CD14-positive monocyte (primary cell): ENCODE results near the gene STOML3. TPM values are rescaled to one million over a fixed set of nuclear protein-coding genes. Genes with fewer than 3 reads are reported as not detected.

Source experiments
- DNase-seq, 3 donors: peaks; one replicate each; pipeline ENCODE4 v3.0.0-alpha.2; 2011 to 2022
- H2AFZ ChIP-seq: 2 replicates; pipeline ENCODE4 v1.6.0; 2012; ENCODE audit warnings: mild to moderate bottlenecking, low read depth, low read length, inconsistent platforms; ENCODE audit not compliant: insufficient read depth, poor library complexity, severe bottlenecking
- H3K27ac ChIP-seq, 2 donors: 1 replicate in 1 of 2; 2 replicates in 1 of 2; pipeline ENCODE4 v1.5.1; 2012 to 2013; ENCODE audit warnings: low read length in 2 of 2, control low read depth in 1 of 2, inconsistent platforms in 1 of 2, low read depth in 1 of 2, mild to moderate bottlenecking in 1 of 2
- H3K27me3 ChIP-seq, 2 donors: one replicate each; pipeline versions ENCODE4 v1.6.0 to v1.6.1; 2011 to 2013; ENCODE audit warnings: low read length in 2 of 2; ENCODE audit not compliant: control insufficient read depth in 2 of 2, insufficient read depth in 2 of 2
- H3K36me3 ChIP-seq, 2 donors: replicated peaks in 1 of 2; 1 replicate in 1 of 2; 2 replicates in 1 of 2; pipeline versions ENCODE4 v1.5.1 to v1.6.1; 2012 to 2013; ENCODE audit warnings: low read length in 2 of 2, control low read depth in 1 of 2, inconsistent platforms in 1 of 2, mild to moderate bottlenecking in 1 of 2; ENCODE audit not compliant: insufficient read depth in 2 of 2, control insufficient read depth in 1 of 2
- H3K4me1 ChIP-seq, 2 donors: 1 replicate in 1 of 2; 2 replicates in 1 of 2; pipeline versions ENCODE4 v1.5.1 to v1.6.1; 2012 to 2013; ENCODE audit warnings: low read length in 2 of 2, control low read depth in 1 of 2, inconsistent platforms in 1 of 2, mild to moderate bottlenecking in 1 of 2, moderate library complexity in 1 of 2; ENCODE audit not compliant: insufficient read depth in 2 of 2, control insufficient read depth in 1 of 2
- H3K4me2 ChIP-seq: replicated peaks from 2 replicates; pipeline ENCODE3; 2012; ENCODE audit warnings: low read length, moderate library complexity, mild to moderate bottlenecking; ENCODE audit not compliant: poor library complexity, severe bottlenecking; ENCODE audit errors: extremely low read depth
- H3K4me3 ChIP-seq, 3 experiments: fragments of 200-600 bp in 1 of 3; sonication (generic) in 1 of 3; replicated peaks in 1 of 3; 1 replicate in 2 of 3; 2 replicates in 1 of 3; pipeline ENCODE4 v1.5.1; 2011 to 2013; ENCODE audit warnings: low read length in 3 of 3, mild to moderate bottlenecking in 3 of 3, control low read depth in 2 of 3, low read depth in 2 of 3, inconsistent platforms in 1 of 3, moderate library complexity in 1 of 3
- H3K79me2 ChIP-seq: 2 replicates; pipeline ENCODE4 v1.6.0; 2012; ENCODE audit warnings: mild to moderate bottlenecking, control low read depth, inconsistent platforms, low read length, moderate library complexity; ENCODE audit not compliant: insufficient read depth
- H3K9ac ChIP-seq: 2 replicates; pipeline ENCODE4 v1.6.0; 2017; ENCODE audit warnings: low read length, mild to moderate bottlenecking; ENCODE audit not compliant: insufficient read depth, poor library complexity, severe bottlenecking
- H3K9me3 ChIP-seq, 2 donors: replicated peaks in 1 of 2; 1 replicate in 1 of 2; 2 replicates in 1 of 2; pipeline versions ENCODE4 v1.5.1 to v1.6.1; 2012 to 2013; ENCODE audit warnings: low read length in 2 of 2, control low read depth in 1 of 2; ENCODE audit not compliant: control insufficient read depth in 1 of 2, insufficient read depth in 1 of 2
- H4K20me1 ChIP-seq: 2 replicates; pipeline ENCODE4 v1.6.0; 2012; ENCODE audit warnings: mild to moderate bottlenecking, low read length, control low read depth, moderate library complexity; ENCODE audit not compliant: insufficient read depth
- H3K27ac Mint-ChIP-seq, 7 donors: one replicate each; pipeline ENCODE4 v1.8.0; 2020; ENCODE audit warnings: mild to moderate bottlenecking in 7 of 7, mixed read lengths in 7 of 7, moderate library complexity in 6 of 7, inconsistent platforms in 2 of 7
- H3K27me3 Mint-ChIP-seq, 3 donors: one replicate each; pipeline ENCODE4 v1.8.0; 2021 to 2022; ENCODE audit warnings: low read depth in 3 of 3, mild to moderate bottlenecking in 3 of 3, mixed read lengths in 3 of 3, moderate library complexity in 3 of 3, inconsistent platforms in 1 of 3
- H3K36me3 Mint-ChIP-seq, 2 donors: one replicate each; pipeline ENCODE4 v1.8.0; 2020; ENCODE audit warnings: mixed read lengths in 2 of 2, inconsistent platforms in 1 of 2, mild to moderate bottlenecking in 1 of 2
- H3K4me1 Mint-ChIP-seq: one replicate; pipeline ENCODE4 v1.8.0; 2020; ENCODE audit warnings: mild to moderate bottlenecking, mixed read lengths
- H3K4me3 Mint-ChIP-seq, 2 donors: one replicate each; pipeline ENCODE4 v1.8.0; 2020; ENCODE audit warnings: mild to moderate bottlenecking in 2 of 2, mixed read lengths in 2 of 2, moderate library complexity in 1 of 2
- H3K9me3 Mint-ChIP-seq, 7 donors: one replicate each; pipeline ENCODE4 v1.8.0; 2020 to 2022; ENCODE audit warnings: mixed read lengths in 7 of 7, mild to moderate bottlenecking in 6 of 7, moderate library complexity in 6 of 7, inconsistent platforms in 2 of 7
- CTCF ChIP-seq: fragments of 200-600 bp; IDR thresholded peaks from one replicate; pipeline ENCODE4 v1.8.0; 2022; ENCODE audit warnings: antibody characterized with exemption, mild to moderate bottlenecking
- WGBS: methylation state at CpG from one replicate; pipeline ENCODE4 v1.1.5; 2013; ENCODE audit warnings: missing lambda C conversion rate; ENCODE audit not compliant: insufficient coverage; 5-methylcytosine and 5-hydroxymethylcytosine counted together
- intact Hi-C, 2 donors: fragments of 100-400 bp; cut with micrococcal nuclease; formaldehyde crosslinking; loops; one replicate each; pipeline versions ENCODE4 v1.15.0 to v1.15.1; 2023
- polyA plus RNA-seq, 3 donors: library from polyadenylated mRNA; depleted of rRNA in 1 of 3; unstranded in 2 of 3; stranded (reverse) in 1 of 3; fragments of 300-500 nt in 2 of 3; fragments of >200 nt in 1 of 3; fragmentation: Illumina TruSeq in 2 of 3; gene quantifications; 1 replicate in 2 of 3; 2 replicates in 1 of 3; pipeline ENCODE4 v1.2.3, GENCODE V29; 2012 to 2021

Gene STOML3
- polyA plus RNA-seq, 3 donors = not detected

- no peaks in the 10 kb centered on the region for H3K36me3 ChIP-seq
- no peak for TF ChIP-seq CTCF
- peaks cover 0 to 13% (median 5%) of the 10 kb centered on the region in 7 donors for H3K9me3 Mint-ChIP-seq
- no peak overlapping the region for H2AFZ ChIP-seq
- intact Hi-C loops = no loop called here
- no peaks in the 10 kb centered on the region for H3K27me3 ChIP-seq
- H3K4me1 Mint-ChIP-seq = no peaks in the 10 kb centered on the region
- no peaks in the 10 kb centered on the region for H3K9me3 ChIP-seq
- H3K4me2 ChIP-seq = no peak overlapping the region
- no peak overlapping the region for H3K9ac ChIP-seq
- H3K79me2 ChIP-seq = no peaks in the 10 kb centered on the region
- H3K27me3 Mint-ChIP-seq = peaks cover 0 to 4% (median 0%) of the 10 kb centered on the region in 3 donors
- no peak overlapping the region for H3K27ac ChIP-seq
- no peak overlapping the region for H3K4me3 Mint-ChIP-seq
- no peaks in the 10 kb centered on the region for H3K4me1 ChIP-seq
- no peak overlapping the region for H3K27ac Mint-ChIP-seq
- H3K36me3 Mint-ChIP-seq = no peaks in the 10 kb centered on the region
- WGBS = 94% methylated on average over 4 of the region's 4 CpGs
- no peak overlapping the region for H3K4me3 ChIP-seq
- no peak for DNase-seq
- H4K20me1 ChIP-seq = no peaks in the 10 kb centered on the region
Measured at GRCh38 chr13:38965281-38965680, 25.4 kb downstream of the STOML3 start.

- Histone ChIP-seq H3K27ac (no peak overlapping the region), H2AFZ (no peak overlapping the region), H3K27me3 (no peaks in the 10 kb centered on the region), H3K36me3 (no peaks in the 10 kb centered on the region), H3K79me2 (no peaks in the 10 kb centered on the region), H4K20me1 (no peaks in the 10 kb centered on the region), H3K9ac (no peak overlapping the region), H3K4me1 (no peaks in the 10 kb centered on the region), H3K9me3 (peaks cover 0 to 13% of the 10 kb centered on the region in 2 donors), H3K4me2 (no peak overlapping the region), H3K4me3 (no peak overlapping the region)
- no peak for TF ChIP-seq CTCF
- no peaks in the 10 kb centered on the region for H3K4me1 Mint-ChIP-seq
- intact Hi-C loops = no loop called here
- peaks cover 2 to 27% (median 7%) of the 10 kb centered on the region in 7 donors for H3K9me3 Mint-ChIP-seq
- H3K4me3 Mint-ChIP-seq = no peak overlapping the region
- H3K36me3 Mint-ChIP-seq = no peaks in the 10 kb centered on the region
- H3K27ac Mint-ChIP-seq = no peak overlapping the region
- peaks cover 0 to 2% (median 0%) of the 10 kb centered on the region in 3 donors for H3K27me3 Mint-ChIP-seq
- DNase-seq = no peak
Measured at GRCh38 chr13:38960175-38960574, 30.5 kb downstream of the STOML3 start.
